Esophagus muscularis mucosa (tissue), 3 donors: ENCODE data around the gene PHF2.

ENCODE experiments used
- CTCF ChIP-seq, 3 experiments: fragments of 200-600 bp in 2 of 3; fragments of 450-650 bp in 1 of 3; sonication (generic) in 2 of 3; IDR thresholded peaks; one replicate each; pipeline ENCODE4 v1.5.1; 2017 to 2019; ENCODE audit warnings: antibody characterized with exemption in 3 of 3, mild to moderate bottlenecking in 2 of 3, moderate library complexity in 1 of 3
- POLR2A ChIP-seq: fragments of 450-650 bp; IDR thresholded peaks from one replicate; pipeline ENCODE4 v1.6.1; 2017; ENCODE audit warnings: antibody characterized with exemption, moderate library complexity, mild to moderate bottlenecking, low read depth
- POLR2AphosphoS5 ChIP-seq, 2 donors: sonication (generic); formaldehyde crosslinking; IDR thresholded peaks; one replicate each; pipeline ENCODE4 v1.6.1; 2017; ENCODE audit warnings: antibody characterized with exemption in 2 of 2

- TF ChIP-seq POLR2A (no peak), CTCF (IDR thresholded peaks at IDR 0.05) (no peak), POLR2AphosphoS5 (IDR thresholded peaks at IDR 0.05) (no peak)
Observed at GRCh38 chr9:93699650-93700049, 123.3 kb downstream of the PHF2 start.
